HG03442 (cell line): Measurements from ENCODE around the gene RSAD2.

Experiments
- ATAC-seq: cut with Tn5 transposase; IDR thresholded peaks from one replicate; pipeline ENCODE4 v1.9.1; 2021; ENCODE audit warnings: mild to moderate bottlenecking, moderate library complexity; ENCODE audit not compliant: unreplicated experiment

The RSAD2 gene

GRCh38 chr2:6941299-6942046 is 63.9 kb downstream of the RSAD2 start:
- no peak for ATAC-seq

GRCh38 chr2:6942848-6943247 is 65.3 kb downstream of the RSAD2 start:
- no peak for ATAC-seq

- ATAC-seq = no peak
Measured at GRCh38 chr2:6943523-6943922, 65.9 kb downstream of the RSAD2 start.

GRCh38 chr2:6943971-6944370 is 66.4 kb downstream of the RSAD2 start:
- ATAC-seq = no peak

GRCh38 chr2:6944555-6944954 is 67.0 kb downstream of the RSAD2 start:
- ATAC-seq = no peak

GRCh38 chr2:6945087-6945813 is 67.7 kb downstream of the RSAD2 start:
- ATAC-seq = peak; percentile 92

- no peak for ATAC-seq
Measured at GRCh38 chr2:6945821-6946220, 68.2 kb downstream of the RSAD2 start.

- no peak for ATAC-seq
Measured at GRCh38 chr2:6946722-6947121, 69.1 kb downstream of the RSAD2 start.
